Testis (tissue), 2 donors: Measurements from ENCODE around the gene TMEM181.
"Not testable (repeated sequence)": the region's sequence is repeated elsewhere in the genome, so short reads cannot be mapped to it uniquely, and the experiment has no call there.

ENCODE experiments used
- CTCF ChIP-seq, 3 experiments: fragments of 450-650 bp in 2 of 3; fragments of 200-600 bp in 1 of 3; sonication (generic) in 1 of 3; IDR thresholded peaks; one replicate each; pipeline ENCODE4 v1.5.1; 2016 to 2019; ENCODE audit warnings: antibody characterized with exemption in 3 of 3, mild to moderate bottlenecking in 2 of 3, moderate library complexity in 1 of 3
- POLR2A ChIP-seq: fragments of 450-650 bp; IDR thresholded peaks from one replicate; pipeline ENCODE4 v1.6.1; 2017; ENCODE audit warnings: antibody characterized with exemption, mild to moderate bottlenecking, moderate library complexity

GRCh38 chr6:158557110-158557509 is 2.8 kb upstream of the TMEM181 start:
- not testable (repeated sequence) for TF ChIP-seq POLR2A; CTCF (IDR thresholded peaks at IDR 0.05)
